GM12878 (cell line): ENCODE data around the gene GUCA2A. TPM values are rescaled to one million over a fixed set of nuclear protein-coding genes. Genes with fewer than 3 reads are reported as not detected.

Experiments
- ATAC-seq: fragments of 200-7000 bp; cut with Tn5 transposase; 3 replicates; pipeline ENCODE4 v1.9.1; 2020; ENCODE audit warnings: mild to moderate bottlenecking, moderate library complexity
- BruUV-seq: library from RNA; stranded (reverse); fragments of 400-500 nt; replicated peaks from 2 replicates; lab custom pipeline; 2021; lab: Mats Ljungman, UMichigan
- CTCF ChIA-PET: fragments of 300-600 bp; sonication (Branson Sonifier 250); formaldehyde crosslinking; extraction: SDS; loops from one replicate; lab custom pipeline; 2021; ENCODE audit warnings: inconsistent platforms; lab: Yijun Ruan, JAX
- POLR2A ChIA-PET: fragments of 350-600 bp; formaldehyde crosslinking; extraction: SDS; loops from one replicate; lab custom pipeline; 2021; ENCODE audit warnings: inconsistent platforms; lab: Charles Lee
- RAD21 ChIA-PET: fragments of 300-600 bp; sonication (Branson Sonifier 250); formaldehyde crosslinking; loops from one replicate; lab custom pipeline; 2023; ENCODE audit warnings: antibody characterized with exemption; ENCODE audit not compliant: unreplicated experiment; lab: Charles Lee
- SMC1A ChIA-PET: fragments of 300-600 bp; sonication (Branson Sonifier 250); formaldehyde crosslinking; loops from one replicate; lab custom pipeline; 2023; ENCODE audit not compliant: unreplicated experiment, uncharacterized antibody; lab: Charles Lee
- DNase-seq: peaks from one replicate; pipeline ENCODE4 v3.0.0-alpha.2; 2011; ENCODE audit warnings: low read depth, low spot score
- FAIRE-seq: peaks from 3 replicates; lab custom pipeline; 2011; peaks lifted over from hg19 to GRCh38; lab: Jason Lieb, UNC
- H2AFZ ChIP-seq: 2 replicates; pipeline ENCODE4 v1.6.0; 2011; ENCODE audit warnings: low read depth, low read length, control low read depth; ENCODE audit not compliant: control insufficient read depth
- H3K27ac ChIP-seq: 2 replicates; pipeline ENCODE4 v1.5.1; 2011; ENCODE audit warnings: control low read depth; ENCODE audit not compliant: control insufficient read depth, insufficient read depth
- H3K27me3 ChIP-seq, 2 experiments: replicated peaks in 1 of 2; 2 replicates each; pipeline versions ENCODE4 v1.6.0 to v1.6.1; 2011; ENCODE audit warnings: low read length in 1 of 2; ENCODE audit not compliant: control insufficient read depth in 2 of 2, insufficient read depth in 2 of 2
- H3K36me3 ChIP-seq, 2 experiments: 2 replicates each; pipeline ENCODE4 v1.5.1; 2011; ENCODE audit warnings: low read length in 1 of 2; ENCODE audit not compliant: control insufficient read depth in 2 of 2, insufficient read depth in 2 of 2
- H3K4me1 ChIP-seq: 2 replicates; pipeline ENCODE4 v1.6.1; 2011; ENCODE audit warnings: mild to moderate bottlenecking, low read length, moderate library complexity, mixed read lengths; ENCODE audit not compliant: control insufficient read depth, insufficient read depth
- H3K4me2 ChIP-seq: 2 replicates; pipeline ENCODE4 v1.6.0; 2011; ENCODE audit warnings: control low read depth; ENCODE audit not compliant: control insufficient read depth, insufficient read depth
- H3K4me3 ChIP-seq: fragments of 200-600 bp; sonication (generic); 2 replicates; pipeline ENCODE4 v1.5.1; 2016
- H3K79me2 ChIP-seq: 2 replicates; pipeline ENCODE4 v1.6.0; 2011; ENCODE audit warnings: low read length; ENCODE audit not compliant: control insufficient read depth, insufficient read depth
- H3K9ac ChIP-seq: 2 replicates; pipeline ENCODE4 v1.8.0; 2011; ENCODE audit warnings: low read length, control low read depth, mixed read lengths; ENCODE audit not compliant: control insufficient read depth, insufficient read depth
- H3K9me3 ChIP-seq: replicated peaks from 3 replicates; pipeline ENCODE4 v1.5.1; 2011; ENCODE audit warnings: mild to moderate bottlenecking, low read length; ENCODE audit not compliant: control insufficient read depth, insufficient read depth
- H4K20me1 ChIP-seq: 2 replicates; pipeline ENCODE4 v1.6.0; 2011; ENCODE audit not compliant: control insufficient read depth, insufficient read depth
- BRCA1 ChIP-seq: IDR thresholded peaks from 2 replicates; pipeline ENCODE4 v1.6.1; 2011; ENCODE audit warnings: low read depth, low read length, improper control_type of control experiment
- CBFB ChIP-seq: IDR thresholded peaks from 2 replicates; pipeline ENCODE4 v1.6.1; 2016; ENCODE audit warnings: antibody characterized with exemption, low read depth
- CHD1 ChIP-seq: IDR thresholded peaks from 2 replicates; pipeline ENCODE4 v1.6.1; 2012; ENCODE audit warnings: low read depth, low read length, improper control_type of control experiment
- IKZF1 ChIP-seq: fragments of 450-650 bp; conservative IDR thresholded peaks from 2 replicates; pipeline ENCODE4 v1.6.1; 2017; ENCODE audit warnings: antibody characterized with exemption, mild to moderate bottlenecking
- KAT2A ChIP-seq: conservative IDR thresholded peaks from 2 replicates; pipeline ENCODE4 v1.6.1; 2011; ENCODE audit warnings: low read depth, low read length; ENCODE audit not compliant: control insufficient read depth
- SP1 ChIP-seq: IDR thresholded peaks from one replicate; pipeline ENCODE4 v1.6.1; 2011; ENCODE audit warnings: low read depth, low read length
- SREBF1 ChIP-seq: IDR thresholded peaks from 2 replicates; pipeline ENCODE4 v1.6.1; 2012; ENCODE audit warnings: mild to moderate bottlenecking, low read length
- WRNIP1 ChIP-seq: IDR thresholded peaks from 2 replicates; pipeline ENCODE4 v1.6.1; 2011; ENCODE audit warnings: low read depth, low read length, improper control_type of control experiment, borderline replicate concordance
- ZNF622 ChIP-seq: fragments of 450-650 bp; IDR thresholded peaks from 2 replicates; pipeline ENCODE4 v1.6.1; 2017; ENCODE audit warnings: mild to moderate bottlenecking, inconsistent platforms
- WGBS: methylation state at CpG from one replicate; pipeline ENCODE4 v1.1.6; 2016; ENCODE audit warnings: low lambda C conversion rate; ENCODE audit not compliant: insufficient replicate concordance, insufficient coverage; ENCODE audit errors: missing lambda C conversion rate; 5-methylcytosine and 5-hydroxymethylcytosine counted together
- in situ Hi-C: fragments of 300-500 bp; cut with MboI; formaldehyde crosslinking; loops from 9 replicates; pipeline ENCODE4 v1.14.3; 2018; ENCODE audit warnings: mixed read lengths
- intact Hi-C: fragments of 100-400 bp; cut with micrococcal nuclease; formaldehyde crosslinking; loops from one replicate; pipeline ENCODE4 v1.14.2; 2022; ENCODE audit not compliant: unreplicated experiment
- polyA plus RNA-seq, 11 experiments: library from polyadenylated mRNA; depleted of rRNA in 4 of 11; unstranded in 6 of 11; stranded (reverse) in 5 of 11; fragments of >200 nt; fragmentation: Nextera tagmentation in 4 of 11; fragmentation: Illumina TruSeq in 1 of 11; extraction: Ambion mirVana in 4 of 11; extraction: Trizol in 1 of 11; gene quantifications; 1 replicate in 1 of 11; 2 replicates in 10 of 11; pipeline versions ENCODE4 v1.2.1 to v1.2.3, GENCODE V29; 2011 to 2016; ENCODE audit warnings: inconsistent platforms in 2 of 11, missing spikeins in 2 of 11, low read depth in 1 of 11
- total RNA-seq, 4 experiments: library from RNA; depleted of rRNA in 3 of 4; stranded (reverse); fragments of >200 nt in 3 of 4; fragmentation: Illumina TruSeq in 1 of 4; extraction: Trizol in 1 of 4; gene quantifications; 2 replicates each; pipeline versions ENCODE4 v1.2.1 to v1.2.3, GENCODE V29; 2013 to 2021
- TF ChIP-seq, protein P1 (sequence below): fragments of 150-350 bp; IDR thresholded peaks from 2 replicates; pipeline ENCODE4 v1.6.1; 2016; ENCODE audit warnings: low read depth, low read length
- TF ChIP-seq, protein P2 (sequence below): fragments of 450-650 bp; formaldehyde crosslinking; IDR thresholded peaks from 2 replicates; pipeline ENCODE4 v1.5.0; 2022; ENCODE audit warnings: mild to moderate bottlenecking, missing genetic modification characterization
- TF ChIP-seq, protein P3 (sequence below): fragments of 450-650 bp; IDR thresholded peaks from 2 replicates; pipeline ENCODE4 v1.6.1; 2017; ENCODE audit warnings: mild to moderate bottlenecking
- TF ChIP-seq, protein P4 (sequence below): fragments of 450-650 bp; IDR thresholded peaks from 2 replicates; pipeline ENCODE4 v1.6.1; 2017; ENCODE audit warnings: low read depth, mild to moderate bottlenecking, moderate library complexity
- TF ChIP-seq, protein P5 (sequence below): fragments of 450-650 bp; IDR thresholded peaks from 2 replicates; pipeline ENCODE4 v1.6.1; 2016; ENCODE audit warnings: mild to moderate bottlenecking

The GUCA2A gene
- total and polyA plus RNA-seq, 10 of the 15 experiments (the other 5 are each of a cell fraction or from before 2014, with no cell fraction given): not detected

DNA sequence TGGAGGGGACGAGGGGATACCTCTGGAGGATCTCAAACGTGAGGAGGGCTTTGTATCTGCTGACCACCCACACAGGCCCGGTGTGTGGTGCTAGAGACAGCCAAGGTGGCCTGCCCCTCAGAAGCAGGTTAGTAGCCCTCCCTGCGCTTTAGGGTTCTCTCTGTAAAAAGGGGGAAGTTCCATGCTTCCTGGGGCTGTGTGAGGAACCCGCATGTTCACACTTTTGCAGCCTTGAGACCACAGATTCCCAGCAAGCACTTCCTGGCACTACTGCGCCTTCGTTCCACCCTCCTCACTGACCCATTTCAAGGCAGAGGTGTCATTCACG is 19.2 kb downstream of the GUCA2A start:
- no peaks in the 10 kb centered on the region for H3K9me3 ChIP-seq
- DNase-seq (no peak), FAIRE-seq (no peak), ATAC-seq (no peak)
- no peak overlapping the region for H2AFZ ChIP-seq
- no peak overlapping the region for H3K27ac ChIP-seq
- H3K4me3 ChIP-seq: no peak overlapping the region
- H3K9ac ChIP-seq: no peak overlapping the region
- ChIA-PET SMC1A (no interaction called here), CTCF (no interaction called here), RAD21 (no interaction called here), POLR2A (no interaction called here)
- H3K79me2 ChIP-seq: no peaks in the 10 kb centered on the region
- no peaks in the 10 kb centered on the region for H3K4me1 ChIP-seq
- H3K36me3 ChIP-seq: no peaks in the 10 kb centered on the region
- WGBS: 9% methylated on average over 8 of the region's 8 CpGs
- H3K27me3 ChIP-seq: no peaks in the 10 kb centered on the region
- in situ Hi-C loops: no loop called here
- H4K20me1 ChIP-seq: peaks cover 2% of the 10 kb centered on the region; the same call in 1 of the 2 replicates
- no peak overlapping the region for H3K4me2 ChIP-seq
- intact Hi-C loops: loop anchor here (10.0 kb wide), 2 partner anchors 331 to 571 kb away; no protein-coding TSS in a partner anchor
- no TSS peak for BruUV-seq
- TF ChIP-seq KAT2A (no peak), IKZF1 (no peak), ZNF622 (no peak), WRNIP1 (no peak), CBFB (no peak), SREBF1 (no peak), BRCA1 (no peak), CHD1 (no peak), SP1 (no peak)
- TF ChIP-seq, protein P1, sequence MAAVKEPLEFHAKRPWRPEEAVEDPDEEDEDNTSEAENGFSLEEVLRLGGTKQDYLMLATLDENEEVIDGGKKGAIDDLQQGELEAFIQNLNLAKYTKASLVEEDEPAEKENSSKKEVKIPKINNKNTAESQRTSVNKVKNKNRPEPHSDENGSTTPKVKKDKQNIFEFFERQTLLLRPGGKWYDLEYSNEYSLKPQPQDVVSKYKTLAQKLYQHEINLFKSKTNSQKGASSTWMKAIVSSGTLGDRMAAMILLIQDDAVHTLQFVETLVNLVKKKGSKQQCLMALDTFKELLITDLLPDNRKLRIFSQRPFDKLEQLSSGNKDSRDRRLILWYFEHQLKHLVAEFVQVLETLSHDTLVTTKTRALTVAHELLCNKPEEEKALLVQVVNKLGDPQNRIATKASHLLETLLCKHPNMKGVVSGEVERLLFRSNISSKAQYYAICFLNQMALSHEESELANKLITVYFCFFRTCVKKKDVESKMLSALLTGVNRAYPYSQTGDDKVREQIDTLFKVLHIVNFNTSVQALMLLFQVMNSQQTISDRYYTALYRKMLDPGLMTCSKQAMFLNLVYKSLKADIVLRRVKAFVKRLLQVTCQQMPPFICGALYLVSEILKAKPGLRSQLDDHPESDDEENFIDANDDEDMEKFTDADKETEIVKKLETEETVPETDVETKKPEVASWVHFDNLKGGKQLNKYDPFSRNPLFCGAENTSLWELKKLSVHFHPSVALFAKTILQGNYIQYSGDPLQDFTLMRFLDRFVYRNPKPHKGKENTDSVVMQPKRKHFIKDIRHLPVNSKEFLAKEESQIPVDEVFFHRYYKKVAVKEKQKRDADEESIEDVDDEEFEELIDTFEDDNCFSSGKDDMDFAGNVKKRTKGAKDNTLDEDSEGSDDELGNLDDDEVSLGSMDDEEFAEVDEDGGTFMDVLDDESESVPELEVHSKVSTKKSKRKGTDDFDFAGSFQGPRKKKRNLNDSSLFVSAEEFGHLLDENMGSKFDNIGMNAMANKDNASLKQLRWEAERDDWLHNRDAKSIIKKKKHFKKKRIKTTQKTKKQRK: no peak
- TF ChIP-seq, protein P2, sequence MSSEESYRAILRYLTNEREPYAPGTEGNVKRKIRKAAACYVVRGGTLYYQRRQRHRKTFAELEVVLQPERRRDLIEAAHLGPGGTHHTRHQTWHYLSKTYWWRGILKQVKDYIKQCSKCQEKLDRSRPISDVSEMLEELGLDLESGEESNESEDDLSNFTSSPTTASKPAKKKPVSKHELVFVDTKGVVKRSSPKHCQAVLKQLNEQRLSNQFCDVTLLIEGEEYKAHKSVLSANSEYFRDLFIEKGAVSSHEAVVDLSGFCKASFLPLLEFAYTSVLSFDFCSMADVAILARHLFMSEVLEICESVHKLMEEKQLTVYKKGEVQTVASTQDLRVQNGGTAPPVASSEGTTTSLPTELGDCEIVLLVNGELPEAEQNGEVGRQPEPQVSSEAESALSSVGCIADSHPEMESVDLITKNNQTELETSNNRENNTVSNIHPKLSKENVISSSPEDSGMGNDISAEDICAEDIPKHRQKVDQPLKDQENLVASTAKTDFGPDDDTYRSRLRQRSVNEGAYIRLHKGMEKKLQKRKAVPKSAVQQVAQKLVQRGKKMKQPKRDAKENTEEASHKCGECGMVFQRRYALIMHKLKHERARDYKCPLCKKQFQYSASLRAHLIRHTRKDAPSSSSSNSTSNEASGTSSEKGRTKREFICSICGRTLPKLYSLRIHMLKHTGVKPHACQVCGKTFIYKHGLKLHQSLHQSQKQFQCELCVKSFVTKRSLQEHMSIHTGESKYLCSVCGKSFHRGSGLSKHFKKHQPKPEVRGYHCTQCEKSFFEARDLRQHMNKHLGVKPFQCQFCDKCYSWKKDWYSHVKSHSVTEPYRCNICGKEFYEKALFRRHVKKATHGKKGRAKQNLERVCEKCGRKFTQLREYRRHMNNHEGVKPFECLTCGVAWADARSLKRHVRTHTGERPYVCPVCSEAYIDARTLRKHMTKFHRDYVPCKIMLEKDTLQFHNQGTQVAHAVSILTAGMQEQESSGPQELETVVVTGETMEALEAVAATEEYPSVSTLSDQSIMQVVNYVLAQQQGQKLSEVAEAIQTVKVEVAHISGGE (CRISPR knock-in tag): no peak
- TF ChIP-seq, protein P3, sequence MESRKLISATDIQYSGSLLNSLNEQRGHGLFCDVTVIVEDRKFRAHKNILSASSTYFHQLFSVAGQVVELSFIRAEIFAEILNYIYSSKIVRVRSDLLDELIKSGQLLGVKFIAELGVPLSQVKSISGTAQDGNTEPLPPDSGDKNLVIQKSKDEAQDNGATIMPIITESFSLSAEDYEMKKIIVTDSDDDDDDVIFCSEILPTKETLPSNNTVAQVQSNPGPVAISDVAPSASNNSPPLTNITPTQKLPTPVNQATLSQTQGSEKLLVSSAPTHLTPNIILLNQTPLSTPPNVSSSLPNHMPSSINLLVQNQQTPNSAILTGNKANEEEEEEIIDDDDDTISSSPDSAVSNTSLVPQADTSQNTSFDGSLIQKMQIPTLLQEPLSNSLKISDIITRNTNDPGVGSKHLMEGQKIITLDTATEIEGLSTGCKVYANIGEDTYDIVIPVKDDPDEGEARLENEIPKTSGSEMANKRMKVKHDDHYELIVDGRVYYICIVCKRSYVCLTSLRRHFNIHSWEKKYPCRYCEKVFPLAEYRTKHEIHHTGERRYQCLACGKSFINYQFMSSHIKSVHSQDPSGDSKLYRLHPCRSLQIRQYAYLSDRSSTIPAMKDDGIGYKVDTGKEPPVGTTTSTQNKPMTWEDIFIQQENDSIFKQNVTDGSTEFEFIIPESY: no peak
- TF ChIP-seq, protein P4, sequence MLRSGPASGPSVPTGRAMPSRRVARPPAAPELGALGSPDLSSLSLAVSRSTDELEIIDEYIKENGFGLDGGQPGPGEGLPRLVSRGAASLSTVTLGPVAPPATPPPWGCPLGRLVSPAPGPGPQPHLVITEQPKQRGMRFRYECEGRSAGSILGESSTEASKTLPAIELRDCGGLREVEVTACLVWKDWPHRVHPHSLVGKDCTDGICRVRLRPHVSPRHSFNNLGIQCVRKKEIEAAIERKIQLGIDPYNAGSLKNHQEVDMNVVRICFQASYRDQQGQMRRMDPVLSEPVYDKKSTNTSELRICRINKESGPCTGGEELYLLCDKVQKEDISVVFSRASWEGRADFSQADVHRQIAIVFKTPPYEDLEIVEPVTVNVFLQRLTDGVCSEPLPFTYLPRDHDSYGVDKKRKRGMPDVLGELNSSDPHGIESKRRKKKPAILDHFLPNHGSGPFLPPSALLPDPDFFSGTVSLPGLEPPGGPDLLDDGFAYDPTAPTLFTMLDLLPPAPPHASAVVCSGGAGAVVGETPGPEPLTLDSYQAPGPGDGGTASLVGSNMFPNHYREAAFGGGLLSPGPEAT: no peak
- TF ChIP-seq, protein P5, sequence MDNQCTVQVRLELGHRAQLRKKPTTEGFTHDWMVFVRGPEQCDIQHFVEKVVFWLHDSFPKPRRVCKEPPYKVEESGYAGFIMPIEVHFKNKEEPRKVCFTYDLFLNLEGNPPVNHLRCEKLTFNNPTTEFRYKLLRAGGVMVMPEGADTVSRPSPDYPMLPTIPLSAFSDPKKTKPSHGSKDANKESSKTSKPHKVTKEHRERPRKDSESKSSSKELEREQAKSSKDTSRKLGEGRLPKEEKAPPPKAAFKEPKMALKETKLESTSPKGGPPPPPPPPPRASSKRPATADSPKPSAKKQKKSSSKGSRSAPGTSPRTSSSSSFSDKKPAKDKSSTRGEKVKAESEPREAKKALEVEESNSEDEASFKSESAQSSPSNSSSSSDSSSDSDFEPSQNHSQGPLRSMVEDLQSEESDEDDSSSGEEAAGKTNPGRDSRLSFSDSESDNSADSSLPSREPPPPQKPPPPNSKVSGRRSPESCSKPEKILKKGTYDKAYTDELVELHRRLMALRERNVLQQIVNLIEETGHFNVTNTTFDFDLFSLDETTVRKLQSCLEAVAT: no peak
